ENCODE results near the gene MED13. TPM values are rescaled to one million over a fixed set of nuclear protein-coding genes. Genes with fewer than 3 reads are reported as not detected.

MED13 gene
- total RNA-seq, 4 donors from 2014 or later, result 58.8 to 129 (median 75.9) TPM

- Histone ChIP-seq H3K27me3 (no peaks in the 10 kb centered on the region), H3K27ac (no peak overlapping the region), H3K4me1 (no peaks in the 10 kb centered on the region), H3K4me3 (no peak overlapping the region), H3K9me3 (no peaks in the 10 kb centered on the region), H3K36me3 (no peaks in the 10 kb centered on the region)
- DNase-seq (ENCODE audit: low spot score in 2 of 2), result no peak
- TF ChIP-seq POLR2A (IDR thresholded peaks at IDR 0.05) (no peak), POLR2AphosphoS5 (IDR thresholded peaks at IDR 0.05) (no peak), CTCF (IDR thresholded peaks at IDR 0.05) (no peak), EP300 (IDR thresholded peaks at IDR 0.05) (no peak)
- WGBS, result 73% methylated on average over 7 of the region's 7 CpGs
Observed at GRCh38 chr17:62093188-62094155, 28.4 kb upstream of the MED13 start.

GRCh38 chr17:62092784-62093183, 27.7 kb upstream of the MED13 start:
- Histone ChIP-seq H3K4me3 (no peak overlapping the region), H3K36me3 (no peaks in the 10 kb centered on the region), H3K4me1 (no peaks in the 10 kb centered on the region), H3K27me3 (no peaks in the 10 kb centered on the region), H3K9me3 (no peaks in the 10 kb centered on the region), H3K27ac (no peak overlapping the region)
- DNase-seq (ENCODE audit: low spot score in 2 of 2), result no peak
- TF ChIP-seq POLR2A (IDR thresholded peaks at IDR 0.05), result no peak
- no peak for TF ChIP-seq POLR2AphosphoS5 (IDR thresholded peaks at IDR 0.05)
- WGBS, result 80% methylated on average over 2 of the region's 2 CpGs

GRCh38 chr17:62091804-62092203, 26.7 kb upstream of the MED13 start:
- no peaks in the 10 kb centered on the region for H3K36me3 ChIP-seq
- H3K4me1 ChIP-seq, result no peaks in the 10 kb centered on the region
- WGBS, result 68% methylated on average over 1 of the region's 1 CpG
- no peak for DNase-seq (ENCODE audit: low spot score in 2 of 2)
- no peak overlapping the region for H3K4me3 ChIP-seq
- H3K27ac ChIP-seq, result no peak overlapping the region
- H3K27me3 ChIP-seq, result no peaks in the 10 kb centered on the region
- no peaks in the 10 kb centered on the region for H3K9me3 ChIP-seq
- TF ChIP-seq CTCF (IDR thresholded peaks at IDR 0.05) (no peak), POLR2AphosphoS5 (IDR thresholded peaks at IDR 0.05) (no peak), POLR2A (IDR thresholded peaks at IDR 0.05) (no peak), EP300 (IDR thresholded peaks at IDR 0.05) (no peak)

GRCh38 chr17:62090868-62091267, 25.8 kb upstream of the MED13 start:
- Histone ChIP-seq H3K27ac (no peak overlapping the region), H3K9me3 (no peaks in the 10 kb centered on the region), H3K27me3 (no peaks in the 10 kb centered on the region), H3K4me3 (no peak overlapping the region), H3K36me3 (no peaks in the 10 kb centered on the region), H3K4me1 (no peaks in the 10 kb centered on the region)
- 91% methylated on average over 9 of the region's 9 CpGs for WGBS
- TF ChIP-seq POLR2AphosphoS5 (IDR thresholded peaks at IDR 0.05), result no peak
- no peak for TF ChIP-seq EP300 (IDR thresholded peaks at IDR 0.05)
- no peak for TF ChIP-seq POLR2A (IDR thresholded peaks at IDR 0.05)
- no peak for TF ChIP-seq CTCF (IDR thresholded peaks at IDR 0.05)
- DNase-seq (ENCODE audit: low spot score in 2 of 2), result no peak

GRCh38 chr17:62090021-62090824, 25.1 kb upstream of the MED13 start:
- Histone ChIP-seq H3K36me3 (no peaks in the 10 kb centered on the region), H3K4me3 (no peak overlapping the region), H3K9me3 (no peaks in the 10 kb centered on the region), H3K27me3 (no peaks in the 10 kb centered on the region), H3K27ac (no peak overlapping the region), H3K4me1 (no peaks in the 10 kb centered on the region)
- no peak for DNase-seq (ENCODE audit: low spot score in 2 of 2)
- TF ChIP-seq EP300 (IDR thresholded peaks at IDR 0.05) (no peak), POLR2AphosphoS5 (IDR thresholded peaks at IDR 0.05) (no peak), CTCF (IDR thresholded peaks at IDR 0.05) (no peak), POLR2A (IDR thresholded peaks at IDR 0.05) (no peak)
- WGBS, result 95% methylated on average over 7 of the region's 7 CpGs
